ENCODE measurements around the gene MPRIP. TPM values are rescaled to one million over a fixed set of nuclear protein-coding genes. Genes with fewer than 3 reads are reported as not detected.
"Not testable (repeated sequence)": the region's sequence is repeated elsewhere in the genome, so short reads cannot be mapped to it uniquely, and the experiment has no call there.

Gene MPRIP
- total RNA-seq, 1 donor from 2014 or later = 102 TPM

DNA sequence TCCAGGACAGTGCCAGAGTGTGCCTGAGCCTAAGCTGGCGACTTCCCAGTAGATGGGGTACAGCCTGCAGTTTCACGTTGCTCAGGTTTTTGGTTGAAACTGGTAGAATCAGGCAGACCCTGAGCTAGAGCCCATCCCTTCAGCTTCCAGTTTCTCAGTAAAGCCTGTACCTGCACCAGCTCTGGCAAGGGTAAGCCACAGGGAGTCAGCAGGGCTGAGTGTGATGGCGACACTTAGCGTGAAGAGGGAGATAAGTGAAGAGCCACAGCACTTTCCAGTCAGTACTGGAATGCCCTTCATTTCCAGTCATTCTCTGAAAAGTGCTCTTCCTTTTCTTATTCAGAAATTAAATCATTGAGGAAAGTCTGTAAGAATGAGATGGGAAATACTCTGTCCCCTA is 141.5 kb downstream of the MPRIP start:
- no peak overlapping the region for H3K4me3 ChIP-seq (ENCODE audit: low read depth, low read length)
- TF ChIP-seq, protein P1, sequence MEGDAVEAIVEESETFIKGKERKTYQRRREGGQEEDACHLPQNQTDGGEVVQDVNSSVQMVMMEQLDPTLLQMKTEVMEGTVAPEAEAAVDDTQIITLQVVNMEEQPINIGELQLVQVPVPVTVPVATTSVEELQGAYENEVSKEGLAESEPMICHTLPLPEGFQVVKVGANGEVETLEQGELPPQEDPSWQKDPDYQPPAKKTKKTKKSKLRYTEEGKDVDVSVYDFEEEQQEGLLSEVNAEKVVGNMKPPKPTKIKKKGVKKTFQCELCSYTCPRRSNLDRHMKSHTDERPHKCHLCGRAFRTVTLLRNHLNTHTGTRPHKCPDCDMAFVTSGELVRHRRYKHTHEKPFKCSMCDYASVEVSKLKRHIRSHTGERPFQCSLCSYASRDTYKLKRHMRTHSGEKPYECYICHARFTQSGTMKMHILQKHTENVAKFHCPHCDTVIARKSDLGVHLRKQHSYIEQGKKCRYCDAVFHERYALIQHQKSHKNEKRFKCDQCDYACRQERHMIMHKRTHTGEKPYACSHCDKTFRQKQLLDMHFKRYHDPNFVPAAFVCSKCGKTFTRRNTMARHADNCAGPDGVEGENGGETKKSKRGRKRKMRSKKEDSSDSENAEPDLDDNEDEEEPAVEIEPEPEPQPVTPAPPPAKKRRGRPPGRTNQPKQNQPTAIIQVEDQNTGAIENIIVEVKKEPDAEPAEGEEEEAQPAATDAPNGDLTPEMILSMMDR (conservative IDR thresholded peaks at IDR 0.05; ENCODE audit: low read depth, low read length) = no peak
- DNase-seq (ENCODE audit: low read depth) = no peak

DNA sequence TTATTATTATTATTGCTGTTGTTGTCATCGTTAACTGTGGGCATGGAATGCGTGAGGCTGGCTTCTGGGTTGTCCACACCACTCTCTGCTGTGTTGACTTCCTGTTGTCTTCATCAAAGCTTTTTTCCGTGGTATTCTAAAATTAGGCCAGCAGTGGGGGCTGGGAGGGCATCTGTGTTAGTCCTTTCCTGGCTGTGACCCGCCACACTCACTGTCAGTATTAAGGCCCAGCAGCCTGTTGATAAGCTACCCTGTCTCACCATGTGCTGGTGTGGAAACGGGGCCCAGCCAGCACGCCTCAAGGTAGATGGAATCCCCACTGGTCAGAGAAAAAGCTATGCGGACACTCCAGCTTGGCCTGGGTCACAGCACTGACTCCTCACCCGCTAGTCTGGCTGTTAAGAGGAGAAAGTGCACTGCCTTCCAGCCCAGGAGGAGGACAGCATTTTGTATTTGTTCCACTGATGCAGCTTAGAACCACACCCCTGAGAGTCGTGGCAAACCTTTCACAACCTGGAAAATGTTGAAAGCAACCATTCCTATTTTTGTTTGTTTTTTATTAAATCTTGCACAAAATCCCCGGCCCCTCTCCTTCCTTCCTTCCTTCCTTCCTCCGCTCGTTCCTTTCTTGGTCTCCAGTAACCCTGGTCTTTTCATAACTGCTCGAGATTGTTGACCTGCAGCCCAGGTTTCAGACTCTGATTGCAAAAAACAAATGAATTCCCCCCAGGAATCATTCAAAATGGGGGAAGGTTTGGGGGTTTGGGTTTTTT is 142.9 kb downstream of the MPRIP start:
- H3K4me3 ChIP-seq (ENCODE audit: low read depth, low read length); DNase-seq (ENCODE audit: low read depth): not testable (repeated sequence)

DNA sequence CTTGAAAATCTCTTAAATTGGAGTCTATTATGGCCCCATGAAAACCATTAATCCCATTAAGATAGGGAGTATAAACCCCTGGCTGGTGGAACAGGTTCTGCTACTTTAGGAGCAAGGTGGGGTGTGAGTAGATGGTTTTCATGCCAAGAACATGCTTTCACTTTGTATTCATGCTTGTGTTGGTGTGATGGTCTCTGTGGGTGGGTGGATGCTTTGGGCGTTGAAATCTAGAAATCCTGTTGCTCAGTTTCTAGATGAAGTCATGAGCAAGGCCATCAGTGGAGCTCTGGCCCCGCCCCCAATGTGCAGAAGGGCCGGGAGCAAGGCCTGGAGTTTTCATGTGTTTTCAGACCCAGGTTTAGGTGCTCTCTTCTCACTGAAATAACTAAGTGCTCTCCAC is 143.8 kb downstream of the MPRIP start:
- H3K4me3 ChIP-seq (ENCODE audit: low read depth, low read length) = no peak overlapping the region
- TF ChIP-seq, protein P1 (conservative IDR thresholded peaks at IDR 0.05; ENCODE audit: low read depth, low read length) = no peak
- no peak for DNase-seq (ENCODE audit: low read depth)

DNA sequence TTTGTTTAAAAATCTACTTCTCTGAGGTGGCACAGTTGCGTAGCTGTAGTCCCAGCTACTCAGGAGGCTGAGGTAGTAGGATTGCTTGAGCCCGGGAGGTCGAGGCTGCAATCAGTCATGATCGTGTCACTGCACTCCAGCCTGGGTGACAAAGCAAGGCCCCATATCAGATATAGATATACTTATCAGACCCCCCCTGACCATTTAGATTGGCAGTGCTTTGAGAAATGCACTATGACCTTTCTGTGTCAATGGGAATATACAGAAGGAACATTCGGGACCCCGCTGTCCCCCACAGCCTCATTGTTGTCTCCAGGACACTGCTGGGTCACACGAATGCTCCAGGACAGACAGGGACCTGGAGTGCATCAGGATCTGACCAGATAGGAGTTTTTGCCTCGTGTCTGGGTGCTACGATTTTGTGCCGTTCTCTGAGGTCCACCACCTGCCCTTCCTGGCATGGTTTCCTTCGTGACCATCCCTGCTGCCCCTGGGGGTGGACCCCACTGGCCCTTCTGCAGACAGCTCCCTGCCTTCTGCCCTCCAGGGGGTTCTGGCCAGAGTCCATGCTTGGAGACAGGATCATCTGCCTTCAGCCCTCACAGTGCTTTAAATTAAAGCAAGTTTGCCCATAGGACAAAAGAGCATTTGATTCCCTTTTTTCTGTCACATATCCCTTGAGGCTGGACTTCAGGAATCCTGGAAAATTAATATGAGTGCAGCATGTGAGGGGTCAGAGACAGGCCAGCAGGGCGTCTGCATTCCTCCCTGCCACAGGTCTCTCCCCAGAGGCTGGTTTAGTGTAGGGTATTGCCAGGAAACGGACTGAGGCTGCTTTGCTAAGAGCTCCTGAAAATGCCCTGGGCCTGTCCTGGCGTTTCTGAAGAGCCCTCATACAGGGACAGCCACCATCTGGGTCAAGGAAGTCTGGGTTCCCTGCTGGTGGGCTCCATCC is 144.6 kb downstream of the MPRIP start:
- TF ChIP-seq, protein P1 (conservative IDR thresholded peaks at IDR 0.05; ENCODE audit: low read depth, low read length) = no peak
- no peak for DNase-seq (ENCODE audit: low read depth)
- no peak overlapping the region for H3K4me3 ChIP-seq (ENCODE audit: low read depth, low read length)

DNA sequence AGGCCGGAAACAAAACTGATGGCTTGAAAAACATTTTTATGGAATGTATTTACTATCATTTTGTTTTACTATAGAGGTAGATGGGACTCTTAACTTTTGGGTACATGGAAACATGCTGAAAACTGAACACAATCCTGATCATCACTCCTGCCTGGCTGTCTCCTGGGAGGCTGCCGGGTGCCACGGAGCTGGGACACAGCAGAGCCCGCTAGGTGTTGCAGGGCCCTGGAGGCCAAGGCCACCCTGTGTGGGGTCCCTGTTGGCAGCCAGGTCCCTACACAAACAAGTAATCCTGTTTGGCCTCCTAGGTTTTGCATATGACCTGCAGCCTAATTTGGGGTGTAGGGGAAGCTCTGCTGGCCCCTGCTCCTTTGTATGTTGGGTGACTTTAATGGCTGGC is 146.3 kb downstream of the MPRIP start:
- TF ChIP-seq, protein P1 (conservative IDR thresholded peaks at IDR 0.05; ENCODE audit: low read depth, low read length) = no peak
- no peak overlapping the region for H3K4me3 ChIP-seq (ENCODE audit: low read depth, low read length)
- DNase-seq (ENCODE audit: low read depth) = no peak

DNA sequence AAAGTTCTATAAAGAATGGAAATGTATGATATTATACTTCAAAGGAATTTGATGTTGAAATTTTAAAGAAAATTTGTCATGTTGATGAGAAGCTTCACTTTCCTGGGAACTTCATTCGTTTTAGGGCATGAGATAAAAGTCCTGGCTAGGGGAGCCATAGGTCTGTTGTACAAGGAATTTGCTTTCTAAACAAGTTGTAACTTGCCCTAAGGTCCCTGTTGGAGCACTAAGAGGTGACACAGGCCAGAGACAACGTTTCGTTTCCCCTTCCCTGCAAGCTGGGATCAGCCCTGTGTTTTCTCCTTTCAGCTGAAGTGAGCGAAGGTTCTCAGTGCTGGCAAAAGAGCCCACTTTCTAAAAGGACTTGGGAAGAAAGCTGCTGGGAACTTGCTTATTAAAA is 147.3 kb downstream of the MPRIP start:
- DNase-seq (ENCODE audit: low read depth) = no peak
- no peak overlapping the region for H3K4me3 ChIP-seq (ENCODE audit: low read depth, low read length)
- TF ChIP-seq, protein P1 (conservative IDR thresholded peaks at IDR 0.05; ENCODE audit: low read depth, low read length) = no peak

DNA sequence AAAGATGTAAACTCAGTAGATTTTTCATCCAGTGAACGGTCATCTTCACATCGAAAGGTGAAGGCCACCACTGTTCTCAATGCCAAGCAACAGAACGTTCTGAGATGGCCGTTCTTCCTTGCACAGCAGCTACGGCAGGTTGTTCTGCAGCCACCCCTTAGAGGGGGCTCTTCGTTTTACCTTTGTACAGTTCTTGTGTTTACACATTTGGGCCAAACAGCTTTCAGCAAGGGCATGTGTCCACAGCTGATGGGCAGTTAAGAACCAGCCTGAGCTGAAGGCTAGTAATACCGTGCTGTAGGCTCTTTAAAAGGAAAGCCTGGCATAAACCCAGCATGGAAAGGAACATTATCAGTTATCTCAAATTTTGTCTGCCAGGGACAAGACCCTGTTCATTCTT is 147.9 kb downstream of the MPRIP start:
- no peak overlapping the region for H3K4me3 ChIP-seq (ENCODE audit: low read depth, low read length)
- DNase-seq (ENCODE audit: low read depth) = no peak
- TF ChIP-seq, protein P1 (conservative IDR thresholded peaks at IDR 0.05; ENCODE audit: low read depth, low read length) = no peak

All from epithelial cell of proximal tubule (primary cell).